Measurements from ENCODE around the gene GUCY2D. TPM values are rescaled to one million over a fixed set of nuclear protein-coding genes. Genes with fewer than 3 reads are reported as not detected.

GUCY2D gene
- total RNA-seq, 1 donor from 2014 or later = not detected

GRCh38 chr17:8046929-8047768, 44.7 kb downstream of the GUCY2D start:
- Mint-ChIP-seq H3K9me3 (no peaks in the 10 kb centered on the region), H3K27me3 (ENCODE audit: low read depth) (peaks cover 1% of the 10 kb centered on the region), H3K4me3 (ENCODE audit: low read depth) (no peak overlapping the region), H3K4me1 (ENCODE audit: low read depth) (no peaks in the 10 kb centered on the region), H3K36me3 (ENCODE audit: low read depth) (no peaks in the 10 kb centered on the region), H3K27ac (no peak overlapping the region)
- DNase-seq (ENCODE audit: low spot score) = no peak
- intact Hi-C loops (cut with micrococcal nuclease) = no loop called here

GRCh38 chr17:8047769-8048110, 45.3 kb downstream of the GUCY2D start:
- intact Hi-C loops (cut with micrococcal nuclease) = no loop called here
- H3K4me1 Mint-ChIP-seq (ENCODE audit: low read depth) = no peaks in the 10 kb centered on the region

GRCh38 chr17:8048236-8048635, 45.8 kb downstream of the GUCY2D start:
- no peaks in the 10 kb centered on the region for H3K4me1 Mint-ChIP-seq (ENCODE audit: low read depth)
- no peak for DNase-seq (ENCODE audit: low spot score)
- no peaks in the 10 kb centered on the region for H3K9me3 Mint-ChIP-seq
- intact Hi-C loops (cut with micrococcal nuclease) = no loop called here
- H3K27me3 Mint-ChIP-seq (ENCODE audit: low read depth) = peaks cover 1% of the 10 kb centered on the region
- no peaks in the 10 kb centered on the region for H3K36me3 Mint-ChIP-seq (ENCODE audit: low read depth)
- H3K27ac Mint-ChIP-seq = no peak overlapping the region
- H3K4me3 Mint-ChIP-seq (ENCODE audit: low read depth) = no peak overlapping the region

More at GRCh38 chr17:8047769-8048110, 45.3 kb downstream of the GUCY2D start:
- DNase-seq (ENCODE audit: low spot score) = no peak
- no peak overlapping the region for H3K27ac Mint-ChIP-seq
- H3K9me3 Mint-ChIP-seq = no peaks in the 10 kb centered on the region
- no peaks in the 10 kb centered on the region for H3K36me3 Mint-ChIP-seq (ENCODE audit: low read depth)
- H3K4me3 Mint-ChIP-seq (ENCODE audit: low read depth) = no peak overlapping the region
- H3K27me3 Mint-ChIP-seq (ENCODE audit: low read depth) = peaks cover 1% of the 10 kb centered on the region

GRCh38 chr17:8048736-8049135, 46.3 kb downstream of the GUCY2D start:
- Mint-ChIP-seq H3K4me1 (ENCODE audit: low read depth) (no peaks in the 10 kb centered on the region), H3K27ac (no peak overlapping the region), H3K27me3 (ENCODE audit: low read depth) (peaks cover 1% of the 10 kb centered on the region), H3K4me3 (ENCODE audit: low read depth) (no peak overlapping the region), H3K36me3 (ENCODE audit: low read depth) (no peaks in the 10 kb centered on the region), H3K9me3 (no peaks in the 10 kb centered on the region)
- DNase-seq (ENCODE audit: low spot score) = no peak
- intact Hi-C loops (cut with micrococcal nuclease) = no loop called here

GRCh38 chr17:8051831-8052230, 49.4 kb downstream of the GUCY2D start:
- H3K4me1 Mint-ChIP-seq (ENCODE audit: low read depth) = peaks cover 13% of the 10 kb centered on the region
- no peak overlapping the region for H3K4me3 Mint-ChIP-seq (ENCODE audit: low read depth)
- intact Hi-C loops (cut with micrococcal nuclease) = loop anchor here (10.0 kb wide), 1 partner anchor 197 kb away; the partner anchor contains the start of genes CYB5D1, NAA38 and TMEM88

GRCh38 chr17:8052256-8053252, 50.1 kb downstream of the GUCY2D start:
- Mint-ChIP-seq H3K9me3 (no peaks in the 10 kb centered on the region), H3K36me3 (ENCODE audit: low read depth) (no peaks in the 10 kb centered on the region), H3K27ac (no peak overlapping the region), H3K4me3 (ENCODE audit: low read depth) (no peak overlapping the region), H3K27me3 (ENCODE audit: low read depth) (peaks cover 9% of the 10 kb centered on the region), H3K4me1 (ENCODE audit: low read depth) (peaks cover 14% of the 10 kb centered on the region)
- no peak for DNase-seq (ENCODE audit: low spot score)
- intact Hi-C loops (cut with micrococcal nuclease) = loop anchor here (10.0 kb wide), 1 partner anchor 198 kb away; the partner anchor contains the start of genes CYB5D1, NAA38 and TMEM88

More at GRCh38 chr17:8051831-8052230, 49.4 kb downstream of the GUCY2D start:
- Mint-ChIP-seq H3K36me3 (ENCODE audit: low read depth) (no peaks in the 10 kb centered on the region), H3K27me3 (ENCODE audit: low read depth) (peaks cover 3% of the 10 kb centered on the region), H3K27ac (no peak overlapping the region), H3K9me3 (no peaks in the 10 kb centered on the region)
- no peak for DNase-seq (ENCODE audit: low spot score)

GRCh38 chr17:8053600-8053999, 51.2 kb downstream of the GUCY2D start:
- intact Hi-C loops (cut with micrococcal nuclease) = loop anchor here (10.0 kb wide), 1 partner anchor 199 kb away; the partner anchor contains the start of genes CYB5D1, NAA38 and TMEM88
- Mint-ChIP-seq H3K4me3 (ENCODE audit: low read depth) (no peak overlapping the region), H3K27me3 (ENCODE audit: low read depth) (peaks cover 13% of the 10 kb centered on the region), H3K4me1 (ENCODE audit: low read depth) (peaks cover 14% of the 10 kb centered on the region), H3K36me3 (ENCODE audit: low read depth) (no peaks in the 10 kb centered on the region), H3K27ac (no peak overlapping the region), H3K9me3 (no peaks in the 10 kb centered on the region)
- DNase-seq (ENCODE audit: low spot score) = no peak

GRCh38 chr17:8055851-8056231, 53.4 kb downstream of the GUCY2D start:
- Mint-ChIP-seq H3K4me1 (ENCODE audit: low read depth) (peaks cover 23% of the 10 kb centered on the region), H3K9me3 (no peaks in the 10 kb centered on the region), H3K27me3 (ENCODE audit: low read depth) (peaks cover 30% of the 10 kb centered on the region), H3K27ac (peak overlapping the region; percentile 2), H3K4me3 (ENCODE audit: low read depth) (no peak overlapping the region), H3K36me3 (ENCODE audit: low read depth) (no peaks in the 10 kb centered on the region)
- intact Hi-C loops (cut with micrococcal nuclease) = loop anchor here (2.0 to 10.0 kb wide), 4 partner anchors 17 to 619 kb away; partner anchors contain the start of genes CYB5D1, FGF11, NAA38 and TMEM102
- DNase-seq (ENCODE audit: low spot score) = no peak

- Mint-ChIP-seq H3K9me3 (no peaks in the 10 kb centered on the region), H3K36me3 (ENCODE audit: low read depth) (no peaks in the 10 kb centered on the region), H3K4me1 (ENCODE audit: low read depth) (peaks cover 23% of the 10 kb centered on the region), H3K27ac (no peak overlapping the region), H3K27me3 (ENCODE audit: low read depth) (peaks cover 35% of the 10 kb centered on the region), H3K4me3 (ENCODE audit: low read depth) (no peak overlapping the region)
- intact Hi-C loops (cut with micrococcal nuclease) = loop anchor here (2.0 to 10.0 kb wide), 4 partner anchors 16 to 619 kb away; partner anchors contain the start of genes CYB5D1, FGF11, NAA38 and TMEM102
- DNase-seq (ENCODE audit: low spot score) = peak; percentile 37
Measured at GRCh38 chr17:8056232-8056975, 54.0 kb downstream of the GUCY2D start.

- peaks cover 42% of the 10 kb centered on the region for H3K27me3 Mint-ChIP-seq (ENCODE audit: low read depth)
- no peaks in the 10 kb centered on the region for H3K9me3 Mint-ChIP-seq
- H3K27ac Mint-ChIP-seq = no peak overlapping the region
Measured at GRCh38 chr17:8056976-8057625, 54.7 kb downstream of the GUCY2D start.

GRCh38 chr17:8057691-8058114, 55.3 kb downstream of the GUCY2D start:
- intact Hi-C loops (cut with micrococcal nuclease) = loop anchor here (1.0 to 10.0 kb wide), 5 partner anchors 15 to 620 kb away; partner anchors contain the start of genes CYB5D1, FGF11, NAA38 and TMEM102
- H3K36me3 Mint-ChIP-seq (ENCODE audit: low read depth) = no peaks in the 10 kb centered on the region
- no peak overlapping the region for H3K4me3 Mint-ChIP-seq (ENCODE audit: low read depth)
- no peaks in the 10 kb centered on the region for H3K9me3 Mint-ChIP-seq
- peaks cover 47% of the 10 kb centered on the region for H3K27me3 Mint-ChIP-seq (ENCODE audit: low read depth)
- H3K27ac Mint-ChIP-seq = no peak overlapping the region
- DNase-seq (ENCODE audit: low spot score) = peak; percentile 30
- peaks cover 26% of the 10 kb centered on the region for H3K4me1 Mint-ChIP-seq (ENCODE audit: low read depth)

More at GRCh38 chr17:8056976-8057625, 54.7 kb downstream of the GUCY2D start:
- intact Hi-C loops (cut with micrococcal nuclease) = loop anchor here (1.0 to 10.0 kb wide), 5 partner anchors 16 to 620 kb away; partner anchors contain the start of genes CYB5D1, FGF11, NAA38 and TMEM102
- DNase-seq (ENCODE audit: low spot score) = no peak
- no peaks in the 10 kb centered on the region for H3K36me3 Mint-ChIP-seq (ENCODE audit: low read depth)
- H3K4me1 Mint-ChIP-seq (ENCODE audit: low read depth) = peaks cover 23% of the 10 kb centered on the region
- H3K4me3 Mint-ChIP-seq (ENCODE audit: low read depth) = no peak overlapping the region
